ENCODE results near the gene RUNX2.

DNA sequence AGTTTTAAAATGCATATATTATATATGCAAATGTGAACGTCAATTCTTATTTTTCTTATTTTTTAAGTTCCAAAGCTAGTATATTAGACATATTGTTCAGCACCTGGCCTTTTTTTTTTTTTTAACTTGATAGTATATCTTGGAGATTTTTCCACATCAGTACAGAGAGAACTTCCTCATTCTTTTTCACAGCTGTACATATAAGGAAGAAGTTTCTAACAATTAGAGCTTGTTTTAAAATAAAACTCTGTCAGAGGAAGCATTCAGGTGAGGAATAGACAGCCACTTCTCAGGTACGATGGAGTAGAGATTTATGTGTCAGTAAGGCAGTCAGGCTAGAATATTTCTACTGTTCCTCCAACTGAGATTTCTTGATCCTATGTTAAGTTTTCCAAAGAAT lies 282.7 kb downstream of the RUNX2 start:
- TF ChIP-seq OSR1 (CRISPR knock-in tag; IDR thresholded peaks at IDR 0.05): no peak
- TF ChIP-seq, protein P1, sequence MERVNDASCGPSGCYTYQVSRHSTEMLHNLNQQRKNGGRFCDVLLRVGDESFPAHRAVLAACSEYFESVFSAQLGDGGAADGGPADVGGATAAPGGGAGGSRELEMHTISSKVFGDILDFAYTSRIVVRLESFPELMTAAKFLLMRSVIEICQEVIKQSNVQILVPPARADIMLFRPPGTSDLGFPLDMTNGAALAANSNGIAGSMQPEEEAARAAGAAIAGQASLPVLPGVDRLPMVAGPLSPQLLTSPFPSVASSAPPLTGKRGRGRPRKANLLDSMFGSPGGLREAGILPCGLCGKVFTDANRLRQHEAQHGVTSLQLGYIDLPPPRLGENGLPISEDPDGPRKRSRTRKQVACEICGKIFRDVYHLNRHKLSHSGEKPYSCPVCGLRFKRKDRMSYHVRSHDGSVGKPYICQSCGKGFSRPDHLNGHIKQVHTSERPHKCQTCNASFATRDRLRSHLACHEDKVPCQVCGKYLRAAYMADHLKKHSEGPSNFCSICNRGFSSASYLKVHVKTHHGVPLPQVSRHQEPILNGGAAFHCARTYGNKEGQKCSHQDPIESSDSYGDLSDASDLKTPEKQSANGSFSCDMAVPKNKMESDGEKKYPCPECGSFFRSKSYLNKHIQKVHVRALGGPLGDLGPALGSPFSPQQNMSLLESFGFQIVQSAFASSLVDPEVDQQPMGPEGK (CRISPR knock-in tag; IDR thresholded peaks at IDR 0.05; ENCODE audit: borderline replicate concordance): no peak
- no peak for TF ChIP-seq CSRNP3 (CRISPR knock-in tag; IDR thresholded peaks at IDR 0.05)
- no peak for TF ChIP-seq TOX (CRISPR knock-in tag; IDR thresholded peaks at IDR 0.05; ENCODE audit: borderline replicate concordance)
- TF ChIP-seq ZNF70 (CRISPR knock-in tag; IDR thresholded peaks at IDR 0.05): no peak
- TF ChIP-seq ZC3H10 (CRISPR knock-in tag; IDR thresholded peaks at IDR 0.05): no peak
- no peak for TF ChIP-seq ZFP30 (CRISPR knock-in tag; IDR thresholded peaks at IDR 0.05)
- no peak for TF ChIP-seq ZNF8 (CRISPR knock-in tag; IDR thresholded peaks at IDR 0.05)
- no peak for TF ChIP-seq SNAI2 (CRISPR knock-in tag; IDR thresholded peaks at IDR 0.05)
- TF ChIP-seq ARNTL (CRISPR knock-in tag; IDR thresholded peaks at IDR 0.05; ENCODE audit: borderline replicate concordance, low read depth): no peak
